K562 (cell line): ENCODE measurements around the gene SYNE2.

Experiments
- CBFA2T3 ChIP-seq: fragments of 450-650 bp; IDR thresholded peaks from 2 replicates; pipeline ENCODE4 v1.6.1; 2017
- ERF ChIP-seq: fragments of 450-650 bp; formaldehyde crosslinking; IDR thresholded peaks from 2 replicates; pipeline ENCODE4 v1.4.0; 2020; ENCODE audit warnings: mild to moderate bottlenecking, mixed read lengths
- KDM1A ChIP-seq, 2 experiments: fragments of 450-650 bp; IDR thresholded peaks; 2 replicates each; pipeline ENCODE4 v1.6.1; 2016; ENCODE audit warnings: mild to moderate bottlenecking in 2 of 2
- PREB ChIP-seq: sonication (generic); formaldehyde crosslinking; IDR thresholded peaks from 2 replicates; pipeline ENCODE4 v1.8.1; 2023; ENCODE audit warnings: mild to moderate bottlenecking, missing genetic modification reagents
- RAD21 ChIP-seq, 2 experiments: fragments of 250-450 bp in 1 of 2; fragments of 450-650 bp in 1 of 2; sonication (Bioruptor Pico) in 1 of 2; formaldehyde crosslinking in 1 of 2; IDR thresholded peaks in 1 of 2; conservative IDR thresholded peaks in 1 of 2; 2 replicates each; pipeline versions ENCODE4 v1.4.0 to v1.8.0; 2020 to 2022; ENCODE audit warnings: mild to moderate bottlenecking in 2 of 2, moderate library complexity in 1 of 2
- ZBTB34 ChIP-seq: fragments of 250-450 bp; sonication (Bioruptor Pico); IDR thresholded peaks from 2 replicates; pipeline ENCODE4 v1.8.0; 2021; ENCODE audit warnings: mild to moderate bottlenecking, moderate library complexity
- ZNF57 ChIP-seq: fragments of 450-650 bp; formaldehyde crosslinking; IDR thresholded peaks from 2 replicates; pipeline ENCODE4 v1.4.0; 2020; ENCODE audit warnings: mild to moderate bottlenecking, moderate library complexity
- TF ChIP-seq, protein P1 (sequence below), 2 experiments: fragments of 450-650 bp in 1 of 2; sonication (generic) in 1 of 2; formaldehyde crosslinking; conservative IDR thresholded peaks; 2 replicates each; pipeline versions ENCODE4 v1.4.0 to v1.8.1; 2020 to 2022; ENCODE audit warnings: mild to moderate bottlenecking in 1 of 2, missing genetic modification reagents in 1 of 2
- TF ChIP-seq, protein P2 (sequence below), 3 experiments: IDR thresholded peaks in 2 of 3; conservative IDR thresholded peaks in 1 of 3; 2 replicates each; pipeline ENCODE4 v1.5.1; 2011 to 2012; ENCODE audit warnings: low read length in 3 of 3, mild to moderate bottlenecking in 3 of 3, control low read depth in 2 of 3, improper control_type of control experiment in 1 of 3, inconsistent platforms in 1 of 3, low read depth in 1 of 3, mixed read lengths in 1 of 3, moderate library complexity in 1 of 3; ENCODE audit not compliant: insufficient read depth in 2 of 3

DNA sequence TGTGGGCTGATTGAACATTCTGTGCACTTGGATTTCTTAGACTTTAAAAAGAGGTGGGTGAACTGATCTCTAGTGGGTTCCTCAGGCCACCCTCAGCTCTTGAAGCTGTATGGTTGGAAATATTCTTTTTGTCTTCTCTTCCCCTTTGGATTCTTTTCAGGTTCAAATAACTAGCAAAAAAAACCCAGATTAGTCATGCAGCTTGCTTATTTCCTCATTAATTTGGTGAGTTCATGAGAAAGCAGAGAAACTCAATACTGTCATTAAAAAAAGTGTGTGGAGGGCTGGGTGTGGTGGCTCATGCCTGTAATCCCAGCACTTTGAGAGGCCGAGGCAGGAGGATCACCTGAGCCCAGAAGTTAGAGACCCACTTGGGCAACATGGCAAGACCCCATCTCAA lies 258.0 kb downstream of the SYNE2 start:
- TF ChIP-seq ERF (no peak), KDM1A (IDR thresholded peaks at IDR 0.05) (no peak), ZBTB34 (CRISPR knock-in tag) (no peak), CBFA2T3 (no peak), RAD21 (CRISPR knock-in tag; conservative IDR thresholded peaks at IDR 0.05 in 1 of 2, IDR thresholded peaks at IDR 0.05 in 1 of 2) (no peak), ZNF57 (CRISPR knock-in tag) (no peak), PREB (no peak)
- TF ChIP-seq, protein P1, sequence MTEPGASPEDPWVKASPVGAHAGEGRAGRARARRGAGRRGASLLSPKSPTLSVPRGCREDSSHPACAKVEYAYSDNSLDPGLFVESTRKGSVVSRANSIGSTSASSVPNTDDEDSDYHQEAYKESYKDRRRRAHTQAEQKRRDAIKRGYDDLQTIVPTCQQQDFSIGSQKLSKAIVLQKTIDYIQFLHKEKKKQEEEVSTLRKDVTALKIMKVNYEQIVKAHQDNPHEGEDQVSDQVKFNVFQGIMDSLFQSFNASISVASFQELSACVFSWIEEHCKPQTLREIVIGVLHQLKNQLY (CRISPR knock-in tag; conservative IDR thresholded peaks at IDR 0.05), result no peak
- TF ChIP-seq, protein P2, sequence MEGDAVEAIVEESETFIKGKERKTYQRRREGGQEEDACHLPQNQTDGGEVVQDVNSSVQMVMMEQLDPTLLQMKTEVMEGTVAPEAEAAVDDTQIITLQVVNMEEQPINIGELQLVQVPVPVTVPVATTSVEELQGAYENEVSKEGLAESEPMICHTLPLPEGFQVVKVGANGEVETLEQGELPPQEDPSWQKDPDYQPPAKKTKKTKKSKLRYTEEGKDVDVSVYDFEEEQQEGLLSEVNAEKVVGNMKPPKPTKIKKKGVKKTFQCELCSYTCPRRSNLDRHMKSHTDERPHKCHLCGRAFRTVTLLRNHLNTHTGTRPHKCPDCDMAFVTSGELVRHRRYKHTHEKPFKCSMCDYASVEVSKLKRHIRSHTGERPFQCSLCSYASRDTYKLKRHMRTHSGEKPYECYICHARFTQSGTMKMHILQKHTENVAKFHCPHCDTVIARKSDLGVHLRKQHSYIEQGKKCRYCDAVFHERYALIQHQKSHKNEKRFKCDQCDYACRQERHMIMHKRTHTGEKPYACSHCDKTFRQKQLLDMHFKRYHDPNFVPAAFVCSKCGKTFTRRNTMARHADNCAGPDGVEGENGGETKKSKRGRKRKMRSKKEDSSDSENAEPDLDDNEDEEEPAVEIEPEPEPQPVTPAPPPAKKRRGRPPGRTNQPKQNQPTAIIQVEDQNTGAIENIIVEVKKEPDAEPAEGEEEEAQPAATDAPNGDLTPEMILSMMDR (IDR thresholded peaks at IDR 0.05 in 2 of 3, conservative IDR thresholded peaks at IDR 0.05 in 1 of 3; ENCODE audit: insufficient read depth in 2 of 3, low read depth in 1 of 3, low read length in 3 of 3), result no peak
